Hindlimb muscle (tissue), 1 donor: ENCODE results near the gene LHPP. TPM values are rescaled to one million over a fixed set of nuclear protein-coding genes. Genes with fewer than 3 reads are reported as not detected.

ENCODE experiments used
- DNase-seq: peaks from one replicate; pipeline ENCODE4 v3.0.0-alpha.2; 2013
- polyA plus RNA-seq: library from polyadenylated mRNA; unstranded; fragments of 120-200 nt; gene quantifications from one replicate; pipeline ENCODE4 v1.2.1, GENCODE V29; 2013; ENCODE audit not compliant: insufficient read length

Gene LHPP
- polyA plus RNA-seq, 1 donor: 8.1 TPM

GRCh38 chr10:124472071-124472470 is 10.4 kb downstream of the LHPP start:
- no peak for DNase-seq

- no peak for DNase-seq
Observed at GRCh38 chr10:124473070-124473469, 11.4 kb downstream of the LHPP start.

- DNase-seq: no peak
Observed at GRCh38 chr10:124474514-124475070, 13.0 kb downstream of the LHPP start.

- DNase-seq: no peak
Observed at GRCh38 chr10:124476043-124476725, 14.6 kb downstream of the LHPP start.

GRCh38 chr10:124477614-124478363 is 16.2 kb downstream of the LHPP start:
- DNase-seq: no peak

- no peak for DNase-seq
Observed at GRCh38 chr10:124478515-124478914, 16.9 kb downstream of the LHPP start.

- no peak for DNase-seq
Observed at GRCh38 chr10:124480860-124481259, 19.2 kb downstream of the LHPP start.

GRCh38 chr10:124481717-124482116 is 20.1 kb downstream of the LHPP start:
- no peak for DNase-seq

GRCh38 chr10:124482236-124482800 is 20.7 kb downstream of the LHPP start:
- no peak for DNase-seq

- no peak for DNase-seq
Observed at GRCh38 chr10:124482876-124483275, 21.3 kb downstream of the LHPP start.

- DNase-seq: no peak
Observed at GRCh38 chr10:124484031-124484430, 22.4 kb downstream of the LHPP start.

GRCh38 chr10:124484661-124485060 is 23.0 kb downstream of the LHPP start:
- DNase-seq: no peak

- no peak for DNase-seq
Observed at GRCh38 chr10:124486635-124487034, 25.0 kb downstream of the LHPP start.

- no peak for DNase-seq
Observed at GRCh38 chr10:124491105-124491504, 29.5 kb downstream of the LHPP start.

- no peak for DNase-seq
Observed at GRCh38 chr10:124492266-124492665, 30.6 kb downstream of the LHPP start.

- no peak for DNase-seq
Observed at GRCh38 chr10:124493214-124493882, 31.7 kb downstream of the LHPP start.

GRCh38 chr10:124494046-124494807 is 32.6 kb downstream of the LHPP start:
- no peak for DNase-seq

- no peak for DNase-seq
Observed at GRCh38 chr10:124495162-124495561, 33.5 kb downstream of the LHPP start.

- no peak for DNase-seq
Observed at GRCh38 chr10:124495725-124496124, 34.1 kb downstream of the LHPP start.

- no peak for DNase-seq
Observed at GRCh38 chr10:124496150-124496549, 34.5 kb downstream of the LHPP start.

- DNase-seq: no peak
Observed at GRCh38 chr10:124496620-124497019, 35.0 kb downstream of the LHPP start.

GRCh38 chr10:124497196-124497881 is 35.7 kb downstream of the LHPP start:
- no peak for DNase-seq
